Kidney capillary endothelial cell (primary cell): ENCODE data around the gene HOXD4.

Experiments
- DNase-seq: peaks from one replicate; pipeline ENCODE4 v3.0.0-alpha.2; 2018; ENCODE audit warnings: low spot score

The HOXD4 gene

DNA sequence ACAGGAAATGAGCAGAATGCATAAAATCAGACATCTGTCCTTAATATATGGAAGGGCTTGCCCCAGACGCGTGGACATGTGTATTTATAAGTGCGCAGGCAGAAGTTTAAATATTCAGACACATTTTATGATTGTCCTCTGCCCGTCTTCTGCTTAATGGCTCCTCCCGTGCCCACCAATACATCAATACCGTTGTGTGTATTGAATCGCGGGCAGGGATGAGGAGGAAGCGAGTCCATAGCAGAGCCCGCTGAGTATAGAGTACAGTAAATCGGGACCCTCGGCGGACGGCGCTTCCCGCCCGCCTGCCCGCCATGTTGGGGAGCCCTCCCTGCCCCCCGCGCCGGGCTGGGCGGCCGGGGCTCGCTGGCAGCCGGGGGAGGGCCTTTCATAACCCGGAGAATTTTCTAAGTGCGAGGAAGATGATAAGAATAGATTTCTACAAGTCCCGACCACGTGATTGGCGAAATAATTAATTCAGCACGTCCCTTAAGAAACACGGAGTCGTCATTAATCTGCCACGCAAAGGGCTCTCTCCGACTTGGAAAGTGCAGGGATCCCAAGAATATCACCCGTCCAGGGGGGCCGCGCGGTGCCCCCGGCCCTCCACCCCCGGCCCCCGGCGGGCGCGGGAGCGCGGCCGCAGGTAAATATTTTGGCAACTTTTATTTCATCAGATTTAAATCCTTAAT is 5.6 kb downstream of the HOXD4 start, which contains the start of gene HOXD3:
Gene HOXD3, plus strand, starts transcription at position 501 of the 692 bp plus-strand sequence. CDS start 11,808 bp downstream, outside the sequence.
- DNase-seq = no peak

DNA sequence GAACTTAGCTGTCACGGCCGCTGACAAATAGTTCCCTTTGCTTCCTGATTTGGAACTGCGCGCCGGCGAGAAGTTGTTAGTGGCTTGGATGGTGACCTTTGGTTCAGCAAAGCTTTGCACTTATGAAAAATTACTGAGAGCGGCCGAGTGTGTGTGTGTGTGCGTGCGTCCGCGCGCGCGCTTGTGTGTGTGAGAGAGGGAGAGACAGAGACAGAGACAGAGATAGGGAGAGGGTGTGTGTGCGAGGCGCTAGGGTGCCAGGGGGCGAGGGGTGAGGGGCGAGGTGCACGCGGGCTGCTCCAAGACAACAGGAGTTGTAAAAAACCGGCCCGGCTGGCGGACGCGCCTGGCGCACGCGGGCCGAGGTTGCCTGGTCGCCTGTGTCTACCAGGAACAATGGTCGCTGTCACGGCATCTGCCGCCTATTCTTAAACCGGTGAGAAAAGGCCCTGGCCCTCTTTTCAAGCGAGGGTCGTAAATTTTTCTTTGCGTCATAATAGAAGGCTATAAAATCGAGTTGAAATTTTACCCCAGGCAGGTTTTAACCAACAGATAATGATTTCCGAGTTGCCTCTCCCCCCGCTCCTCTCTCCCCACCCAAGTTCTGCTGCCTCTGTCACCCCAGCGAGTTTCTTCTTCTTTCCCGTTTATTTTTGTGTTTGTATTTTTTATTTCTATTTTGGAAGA is 6.3 kb downstream of the HOXD4 start:
- DNase-seq = peak; percentile 44

DNA sequence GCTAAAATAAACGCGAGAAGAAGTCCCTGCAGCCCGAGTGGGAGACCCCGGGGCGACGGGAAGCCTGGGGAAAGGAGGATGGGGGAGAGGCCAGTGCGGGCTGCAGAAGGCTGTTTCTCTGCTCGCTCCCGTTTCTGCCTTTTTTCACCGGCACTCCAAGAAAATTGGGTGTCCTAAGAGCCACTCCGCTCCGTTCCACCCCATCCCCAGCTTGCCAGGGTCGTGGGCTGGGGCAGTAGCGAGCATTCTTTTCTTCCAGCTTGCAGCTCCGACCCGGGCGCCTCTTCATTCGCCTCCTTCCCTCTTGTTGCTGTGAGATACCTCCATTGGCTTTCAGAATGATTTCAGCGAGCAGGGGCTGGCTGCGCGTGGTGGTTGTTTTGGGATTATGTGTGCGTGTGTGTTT is 6.8 kb downstream of the HOXD4 start:
- DNase-seq = no peak

DNA sequence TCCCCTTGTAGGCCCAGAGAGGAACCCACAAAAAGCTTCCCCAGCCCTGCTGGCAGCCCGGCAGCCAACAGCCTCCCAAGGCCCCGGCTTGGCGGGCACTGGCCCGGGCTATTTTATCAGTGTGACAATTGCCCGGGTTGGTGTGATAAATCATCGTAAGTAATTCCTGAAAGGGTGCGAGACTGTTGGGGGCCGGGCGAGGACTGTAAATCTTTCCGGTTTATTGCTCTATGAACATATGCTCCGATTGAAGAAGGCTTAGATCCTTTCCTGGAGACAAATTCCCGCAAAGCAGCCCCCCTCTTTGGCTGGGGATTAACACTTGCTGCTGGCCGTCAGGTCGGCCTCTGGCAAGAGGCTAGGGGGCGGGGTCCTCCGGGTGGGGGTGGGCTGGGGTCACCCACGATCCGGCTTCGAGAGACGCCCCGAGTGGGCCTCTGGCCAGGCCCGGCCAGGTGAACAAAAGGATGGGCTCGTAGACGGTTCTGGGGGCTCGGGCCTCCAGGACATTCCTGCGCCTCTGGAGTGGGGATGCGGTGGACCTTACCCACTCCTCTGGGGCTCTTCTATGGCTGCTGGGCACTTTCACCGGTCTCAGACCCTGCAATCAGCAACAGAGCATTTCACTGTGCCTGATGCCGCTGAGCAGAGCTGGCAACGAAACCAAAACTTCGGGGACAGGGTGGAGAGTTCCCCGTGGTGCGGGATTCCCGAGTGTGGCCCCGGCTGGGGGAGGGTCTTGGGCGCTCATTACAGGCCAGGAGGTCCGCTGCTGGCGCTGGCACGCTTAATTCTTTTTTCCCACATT is 7.7 kb downstream of the HOXD4 start:
- DNase-seq = no peak

DNA sequence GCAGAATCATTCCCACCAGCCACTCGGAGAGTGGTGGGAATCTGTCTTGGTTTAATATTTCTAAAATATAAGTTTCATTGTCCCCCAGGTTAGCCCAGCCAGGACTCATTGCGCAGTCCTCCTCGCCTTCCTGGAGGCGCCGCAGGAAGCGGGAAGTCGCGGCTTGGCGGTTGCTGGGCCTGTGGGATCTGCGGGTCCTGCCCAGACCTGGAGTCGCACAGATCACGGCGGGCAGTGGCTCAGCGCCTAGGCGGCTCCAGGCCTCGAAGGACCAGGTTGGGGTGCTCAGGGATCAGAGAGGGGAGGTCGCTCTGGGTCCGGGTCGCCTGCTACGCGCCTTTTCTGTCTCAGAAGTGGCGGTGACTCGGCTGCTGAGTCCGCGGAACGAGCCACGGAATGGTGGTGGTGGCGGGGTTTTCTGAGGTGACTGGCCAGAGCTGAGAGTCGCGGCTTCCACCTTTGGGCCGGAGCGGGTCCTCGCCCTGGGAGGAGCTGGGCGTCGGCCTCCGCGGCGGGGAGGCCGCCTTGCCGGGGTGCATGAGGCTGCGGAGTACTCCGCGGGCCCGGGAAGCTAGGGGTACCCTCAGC is 8.4 kb downstream of the HOXD4 start:
- DNase-seq = no peak

DNA sequence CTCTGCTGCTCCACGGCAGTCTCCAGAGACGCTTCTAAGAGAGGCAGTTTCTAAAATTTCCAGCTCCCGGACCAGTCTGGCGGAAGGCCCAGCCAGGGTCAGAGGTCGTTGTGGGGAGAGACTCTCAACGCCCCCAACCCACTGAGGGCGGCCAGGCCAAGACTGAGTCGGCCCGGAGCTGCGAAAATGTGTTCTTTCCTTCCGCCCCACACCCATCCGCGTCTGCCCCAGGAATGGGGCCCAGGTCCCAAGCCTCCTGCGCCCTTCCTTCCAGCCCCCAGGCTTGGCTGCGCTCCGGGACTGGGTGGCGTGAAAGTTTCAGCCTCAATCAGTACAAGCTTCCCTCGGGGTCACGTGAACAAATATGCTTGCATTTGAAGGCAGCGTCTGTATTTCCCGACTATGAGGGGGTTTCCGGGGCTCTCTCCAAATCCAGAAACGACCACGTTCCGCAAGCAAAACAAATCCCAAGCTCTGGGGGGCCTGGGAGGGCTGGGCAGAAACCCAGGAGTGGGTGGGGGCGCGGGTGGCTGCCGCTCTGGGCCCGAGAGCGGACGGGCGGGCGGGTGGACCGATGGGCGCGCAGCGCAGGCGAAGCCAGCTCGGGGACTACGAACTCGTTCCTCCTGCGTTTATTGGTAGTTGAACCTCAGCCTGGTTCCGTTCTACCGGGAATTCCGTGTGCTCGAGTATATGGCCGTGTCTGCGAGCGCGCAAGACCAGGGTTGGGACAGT is 9.1 kb downstream of the HOXD4 start:
- DNase-seq = no peak

DNA sequence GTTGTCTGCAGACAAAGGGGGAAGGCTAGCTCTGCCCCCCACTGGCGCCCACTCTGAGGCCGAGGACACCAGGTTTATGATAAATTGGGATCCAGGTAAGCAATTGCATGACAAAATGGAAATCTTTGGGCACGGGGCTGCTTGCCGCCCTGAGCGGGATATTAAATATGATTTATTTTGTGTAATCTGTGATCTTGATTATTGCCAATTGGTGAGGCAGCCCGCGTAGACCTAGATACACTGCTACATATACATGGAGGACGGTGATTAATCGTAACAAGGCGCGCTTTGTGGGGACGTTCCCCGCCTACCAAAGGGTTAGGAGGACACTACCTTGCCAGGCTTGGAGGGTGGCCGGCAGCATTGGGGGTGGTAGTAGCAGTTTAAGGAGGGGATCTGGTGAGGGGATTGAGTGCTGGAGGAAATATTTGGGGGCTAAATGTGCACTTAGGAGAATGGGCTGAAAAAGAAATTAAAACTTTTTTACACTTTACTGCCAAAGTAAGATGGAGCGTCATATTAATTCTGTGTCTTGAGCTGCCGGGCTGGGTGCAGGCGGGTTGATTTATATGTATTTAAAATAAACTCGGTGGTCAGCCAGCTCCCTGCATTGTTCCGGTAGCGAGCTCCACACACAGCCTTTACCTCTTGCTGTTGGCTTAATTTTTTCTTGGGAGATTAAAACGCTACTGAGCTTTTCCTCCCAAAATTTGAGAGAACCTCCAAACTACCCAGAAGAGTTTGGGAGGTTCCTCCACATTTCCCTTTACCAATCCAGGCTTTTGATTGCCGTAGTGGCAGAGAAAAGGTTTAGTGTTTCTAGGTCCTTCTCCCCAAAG is 9.9 kb downstream of the HOXD4 start:
- DNase-seq = no peak

DNA sequence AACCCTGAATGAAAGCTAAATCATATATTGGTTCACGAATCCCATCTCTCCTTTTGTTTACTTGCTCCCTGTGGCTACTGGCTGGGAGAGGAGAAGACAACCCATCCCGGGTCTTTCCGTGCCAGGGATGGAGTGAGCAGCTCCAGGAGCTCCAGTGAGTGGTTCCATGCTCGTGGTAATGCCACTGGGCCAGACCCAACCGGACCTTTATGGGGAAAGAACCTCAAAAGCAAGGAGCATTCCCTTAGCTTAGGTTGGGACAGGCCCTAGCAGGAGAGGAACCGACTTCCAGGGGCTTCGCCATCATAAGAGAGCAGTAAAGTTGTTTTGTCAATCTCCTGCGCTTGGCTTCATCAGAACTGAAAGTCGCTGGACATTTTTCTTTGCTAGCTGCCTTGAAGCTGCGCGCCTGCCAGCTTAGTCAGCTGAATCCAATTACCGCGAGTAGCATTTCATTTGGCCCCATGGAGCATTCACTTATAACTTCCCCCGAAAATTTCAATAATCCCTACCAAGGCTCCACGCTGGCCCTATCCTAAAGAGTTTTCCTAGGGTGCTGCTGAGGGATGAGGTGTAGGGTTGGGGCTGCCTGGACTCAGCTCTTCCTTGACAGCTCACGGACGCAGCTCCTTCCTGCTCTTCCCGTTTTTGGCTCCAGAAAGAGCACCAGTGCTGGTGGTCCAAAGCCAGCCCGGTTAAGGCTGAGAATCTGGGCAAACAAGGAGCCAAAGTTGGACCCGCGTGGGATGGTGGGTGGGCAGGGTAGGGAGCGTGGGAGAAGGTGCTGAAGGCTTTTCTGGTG is 10.7 kb downstream of the HOXD4 start:
- DNase-seq = no peak

DNA sequence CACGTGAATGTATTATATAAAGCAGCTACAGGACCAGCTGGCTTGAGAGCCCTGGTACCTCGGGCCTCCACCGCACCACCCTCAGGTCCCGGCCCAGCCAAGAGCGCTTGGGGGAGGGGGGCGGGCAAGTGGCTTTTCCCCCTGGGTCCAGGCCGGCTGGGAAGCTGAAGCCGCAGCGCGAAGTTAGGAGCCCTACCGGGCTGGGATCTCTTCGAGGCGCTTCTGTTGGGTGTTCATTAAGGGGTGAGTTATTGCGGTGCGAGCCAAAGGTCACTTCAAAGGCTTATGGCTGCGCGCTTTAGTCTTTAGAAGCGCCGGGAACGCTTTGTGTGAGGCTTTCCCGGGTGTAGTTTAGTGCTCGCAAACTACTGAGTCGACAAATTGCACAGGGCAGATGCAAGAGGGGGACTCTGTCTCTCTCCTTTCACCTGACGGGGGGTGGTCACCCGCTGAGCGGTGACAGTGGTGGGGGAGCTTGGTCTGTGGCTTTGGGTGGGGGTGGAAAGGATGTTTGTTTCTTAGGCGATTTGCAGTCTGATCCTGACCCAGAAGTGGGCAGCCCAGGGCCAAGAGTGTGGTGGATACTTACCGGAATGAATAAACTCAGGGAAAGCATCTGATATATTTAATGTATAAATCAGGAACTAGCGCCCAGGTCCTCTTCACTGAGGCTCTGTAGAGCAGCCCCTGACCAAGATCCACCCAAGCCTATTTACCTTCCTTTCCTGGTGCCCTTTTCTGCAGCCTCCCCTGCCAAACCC is 11.7 kb downstream of the HOXD4 start:
- no peak for DNase-seq

DNA sequence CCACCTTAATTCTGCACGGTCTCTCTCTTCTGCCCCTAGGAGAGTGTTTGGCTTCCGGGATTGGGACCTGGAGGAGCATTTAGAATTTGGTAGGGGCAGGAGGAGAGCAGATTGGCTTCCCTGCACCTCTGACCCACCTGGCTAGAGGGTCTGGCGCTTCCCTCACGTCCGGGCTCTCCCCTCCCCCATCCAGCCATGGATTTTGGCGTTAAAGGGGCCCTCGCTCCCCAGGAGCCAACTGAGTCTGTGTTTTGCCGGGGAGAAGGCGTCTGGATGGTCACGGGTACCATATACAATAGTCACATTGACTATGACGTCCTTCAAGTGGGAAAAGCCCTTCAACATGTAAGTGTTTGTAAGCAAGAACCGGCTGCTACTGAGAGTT is 12.3 kb downstream of the HOXD4 start:
- no peak for DNase-seq

DNA sequence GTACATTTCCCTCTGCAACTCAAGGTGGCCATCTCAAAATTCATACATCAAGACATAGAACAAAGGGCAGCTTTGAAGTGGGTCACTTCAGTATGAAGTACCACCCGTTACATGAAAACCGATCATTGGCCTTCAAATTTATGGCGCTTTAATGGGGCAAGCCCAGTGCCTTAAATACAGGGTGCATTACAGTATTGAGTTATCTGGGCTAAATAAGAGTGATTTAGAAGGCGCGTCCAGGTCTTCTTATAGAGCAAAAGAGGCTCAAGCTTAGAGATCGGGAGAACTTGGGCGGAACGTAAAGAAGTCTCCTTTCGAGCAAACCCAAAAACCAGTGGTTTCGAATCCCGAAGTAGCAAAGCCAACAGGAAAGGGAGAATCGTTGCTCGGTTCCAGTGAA is 12.9 kb downstream of the HOXD4 start:
- DNase-seq = no peak

DNA sequence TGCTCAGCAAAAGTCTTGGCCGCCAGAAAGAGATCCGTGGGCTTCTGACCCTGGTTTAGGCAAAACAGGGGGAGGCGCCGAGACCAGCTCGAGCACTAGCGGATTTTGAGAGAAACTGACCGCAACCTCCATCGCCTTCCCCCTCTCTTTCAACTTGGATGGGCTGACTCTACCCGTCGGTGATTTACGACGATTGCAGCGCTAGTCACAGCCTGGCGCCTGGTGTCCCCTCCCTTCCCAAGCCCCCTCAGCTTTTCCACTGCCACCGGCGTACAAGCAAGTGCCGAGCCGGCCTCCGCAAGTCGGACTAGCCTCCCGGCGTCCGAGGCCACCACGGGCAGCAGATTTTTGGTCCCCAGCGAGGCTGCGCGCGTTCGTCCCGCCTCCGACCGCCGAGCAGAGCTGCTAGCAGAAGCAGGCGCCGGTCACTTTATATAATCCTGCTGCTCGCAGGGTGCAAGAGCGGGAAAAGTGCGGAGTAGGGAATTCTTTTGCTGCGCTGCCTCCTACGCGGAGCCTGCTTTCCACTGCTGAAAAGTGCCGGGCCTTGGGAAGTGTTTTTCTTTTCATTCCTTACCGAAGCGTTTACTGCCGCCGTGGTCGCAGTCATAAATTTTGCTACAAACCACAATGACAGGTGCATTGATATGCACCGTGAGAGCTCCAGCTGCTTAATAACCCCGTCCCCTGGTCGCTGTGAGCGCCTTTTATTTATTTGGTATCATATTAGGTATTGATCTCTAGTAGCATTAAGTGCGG is 13.4 kb downstream of the HOXD4 start:
- DNase-seq = no peak

DNA sequence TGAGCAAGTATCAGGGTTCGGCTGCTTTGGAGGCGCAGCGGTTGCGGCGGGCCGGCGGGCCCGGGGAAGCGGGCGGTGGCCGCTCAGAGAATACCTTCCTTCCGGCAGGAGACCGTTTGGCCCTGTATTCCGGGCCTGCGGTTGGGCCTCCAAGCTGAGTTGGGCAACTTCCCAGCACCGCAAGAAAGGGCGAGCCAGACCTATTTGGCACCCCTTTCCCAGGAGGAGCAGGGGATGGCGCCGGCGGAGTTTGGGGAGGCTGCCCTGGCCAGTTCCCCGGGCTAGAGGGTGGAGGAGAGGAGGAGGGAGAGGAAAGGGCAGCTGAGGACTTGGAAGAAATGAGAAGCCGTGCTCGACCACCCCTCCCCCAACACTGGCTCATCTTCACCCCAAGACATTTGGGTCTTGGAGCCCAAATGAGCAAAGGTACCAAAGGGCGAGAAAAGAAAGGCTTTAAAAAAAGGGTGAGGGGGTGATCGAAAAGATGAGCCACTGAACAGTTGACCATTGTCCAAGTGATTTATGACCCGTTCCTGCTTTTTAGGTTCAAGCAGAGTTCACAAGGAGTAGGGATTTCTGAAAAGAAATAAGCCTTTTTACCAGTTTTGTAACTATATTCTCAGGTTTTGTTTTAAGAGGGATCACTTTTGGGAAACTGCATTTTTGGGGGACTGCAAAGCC is 14.2 kb downstream of the HOXD4 start:
- no peak for DNase-seq

DNA sequence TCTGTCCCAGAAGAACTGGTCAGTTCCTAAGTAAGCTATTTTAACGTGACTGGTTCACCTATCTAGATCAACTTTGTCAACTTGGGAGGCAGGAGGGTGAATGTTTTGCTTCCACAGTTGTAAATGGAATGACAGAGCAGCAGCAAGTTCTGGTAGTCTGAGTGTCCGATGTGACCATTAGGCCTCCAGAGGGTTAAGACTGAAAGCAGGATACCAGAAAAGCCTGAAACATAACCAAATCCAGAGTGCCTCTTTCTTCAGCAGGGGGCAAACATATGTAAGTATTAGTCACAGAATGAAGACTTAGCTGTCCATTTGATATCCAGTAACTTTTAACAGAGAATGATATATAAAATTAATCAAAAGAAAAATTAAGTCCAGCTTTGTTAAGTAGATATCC is 14.9 kb downstream of the HOXD4 start:
- DNase-seq = no peak

DNA sequence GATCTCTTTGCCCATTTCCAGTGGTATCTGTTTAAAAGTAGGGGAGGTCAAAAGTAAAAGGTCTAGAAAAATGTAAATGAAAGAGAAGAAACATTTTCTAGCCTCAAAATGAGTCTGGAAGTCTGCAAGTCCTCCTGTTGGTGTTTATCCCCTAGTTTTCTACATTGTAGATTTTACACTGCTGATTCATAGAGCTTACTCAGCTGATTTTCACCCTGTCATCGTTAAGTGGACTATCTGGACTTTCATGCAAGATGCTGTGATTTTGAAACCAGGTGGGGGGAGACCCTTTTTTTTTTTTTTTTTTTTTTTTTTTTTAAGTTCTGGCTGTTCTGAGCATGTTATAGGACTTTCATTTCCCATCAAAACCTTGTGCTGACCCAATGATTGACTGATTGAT is 16.0 kb downstream of the HOXD4 start:
- DNase-seq = no peak

DNA sequence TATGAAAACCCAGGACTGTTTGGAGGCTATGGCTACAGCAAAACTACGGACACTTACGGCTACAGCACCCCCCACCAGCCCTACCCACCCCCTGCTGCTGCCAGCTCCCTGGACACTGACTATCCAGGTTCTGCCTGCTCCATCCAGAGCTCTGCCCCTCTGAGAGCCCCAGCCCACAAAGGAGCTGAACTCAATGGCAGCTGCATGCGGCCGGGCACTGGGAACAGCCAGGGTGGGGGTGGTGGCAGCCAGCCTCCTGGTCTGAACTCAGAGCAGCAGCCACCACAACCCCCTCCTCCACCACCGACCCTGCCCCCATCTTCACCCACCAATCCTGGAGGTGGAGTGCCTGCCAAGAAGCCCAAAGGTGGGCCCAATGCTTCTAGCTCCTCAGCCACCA is 17.8 kb downstream of the HOXD4 start:
- DNase-seq = no peak

DNA sequence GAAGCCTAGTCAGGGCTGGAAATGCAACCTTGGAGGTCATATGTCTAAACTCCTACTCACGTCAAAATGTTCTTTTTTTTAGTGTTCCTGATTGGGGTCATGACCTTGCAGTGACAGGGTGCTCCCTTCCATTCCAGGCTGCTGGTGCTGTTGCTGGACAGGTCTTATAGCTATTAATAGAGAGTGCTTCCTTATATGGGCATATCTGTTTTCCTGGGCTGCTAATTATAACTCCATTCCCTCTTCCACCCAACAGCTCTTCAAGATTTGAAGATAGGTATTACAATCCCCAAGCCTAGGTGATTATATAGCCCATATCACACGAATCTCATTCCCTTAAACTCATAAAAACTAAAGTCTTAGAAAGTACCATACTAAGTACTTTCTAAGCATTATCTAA is 18.4 kb downstream of the HOXD4 start:
- no peak for DNase-seq
